H7 (cell line): ENCODE data around the gene FOXL1. TPM values are rescaled to one million over a fixed set of nuclear protein-coding genes. Genes with fewer than 3 reads are reported as not detected.

Experiments used
- DNase-seq: peaks from one replicate; pipeline ENCODE4 v3.0.0; 2012
- H3K27me3 ChIP-seq: 2 replicates; pipeline ENCODE4 v1.6.0; 2011; ENCODE audit warnings: mild to moderate bottlenecking, low read length; ENCODE audit not compliant: control insufficient read depth, insufficient read depth
- H3K36me3 ChIP-seq: replicated peaks from 2 replicates; pipeline ENCODE4 v1.5.1; 2011; ENCODE audit warnings: low read length; ENCODE audit not compliant: control insufficient read depth, insufficient read depth
- H3K4me3 ChIP-seq: 2 replicates; pipeline ENCODE4 v1.5.1; 2011; ENCODE audit warnings: low read depth, mild to moderate bottlenecking, control low read depth, low read length, moderate library complexity; ENCODE audit not compliant: insufficient read depth
- total RNA-seq: library from RNA; depleted of rRNA; stranded (reverse); fragments of >200 nt; shearing (Covaris generic); gene quantifications from 2 replicates; pipeline ENCODE4 v1.2.3, GENCODE V29; 2014

The FOXL1 gene
- total RNA-seq, 1 experiment from 2014 or later, result 0.17 TPM

- H3K27me3 ChIP-seq, result peaks cover 95% of the 10 kb centered on the region
- DNase-seq, result no peak
- H3K36me3 ChIP-seq, result no peaks in the 10 kb centered on the region
- H3K4me3 ChIP-seq, result no peak overlapping the region
Observed at GRCh38 chr16:86569701-86570447, 8.5 kb upstream of the FOXL1 start.

DNA sequence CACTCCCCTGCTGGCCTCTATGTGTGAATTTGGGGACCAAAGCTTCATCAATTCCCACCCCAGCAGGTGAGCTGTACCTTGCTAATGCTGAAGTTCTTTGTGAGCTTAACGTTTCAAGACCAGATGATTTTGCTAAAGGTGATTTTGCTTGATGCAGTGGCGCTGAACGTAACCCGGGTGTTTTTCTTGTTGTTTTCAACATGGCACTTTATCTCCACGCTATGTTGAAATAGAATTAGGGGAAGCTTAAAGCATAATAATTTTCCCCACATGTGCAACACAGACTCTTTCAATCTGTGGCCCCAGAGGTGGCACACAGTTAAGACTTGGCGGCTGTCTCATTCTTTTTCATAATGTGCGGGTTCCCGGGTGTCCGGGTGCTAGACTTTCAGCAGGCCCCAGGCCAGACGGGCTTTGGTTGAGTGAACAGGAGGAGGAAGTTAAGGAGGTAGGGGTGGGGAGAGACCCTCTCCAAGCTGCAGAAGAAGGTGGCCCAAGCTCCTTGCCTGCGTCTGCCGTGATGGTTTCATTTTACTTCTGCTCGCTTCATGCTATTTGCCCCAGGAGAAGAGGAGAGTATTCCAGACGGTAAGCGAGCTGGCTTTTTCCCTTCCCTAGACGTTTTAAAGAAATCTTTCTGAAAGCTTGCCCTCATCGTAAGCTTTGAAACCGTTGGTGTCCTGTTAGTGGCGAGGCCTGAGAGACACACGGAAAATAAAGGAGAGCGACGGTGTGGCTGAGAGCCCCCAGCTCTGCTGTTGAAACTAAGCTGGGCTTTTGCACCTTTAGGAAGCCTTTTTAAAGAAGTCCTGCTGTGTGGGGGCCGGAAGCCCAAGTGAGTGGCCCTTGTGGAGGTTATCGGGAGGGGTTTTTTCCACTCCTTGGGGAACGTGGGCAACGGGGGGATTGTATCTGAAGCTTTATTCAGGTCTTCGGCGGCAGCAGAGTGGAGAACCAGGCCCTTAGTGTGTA, 7.5 kb upstream of the FOXL1 start:
- H3K36me3 ChIP-seq, result no peaks in the 10 kb centered on the region
- no peak overlapping the region for H3K4me3 ChIP-seq
- peaks cover 93% of the 10 kb centered on the region for H3K27me3 ChIP-seq
- peak; percentile 29 for DNase-seq

- Histone ChIP-seq H3K36me3 (no peaks in the 10 kb centered on the region), H3K27me3 (peaks cover 90% of the 10 kb centered on the region), H3K4me3 (no peak overlapping the region)
- peak; percentile 28 for DNase-seq
Observed at GRCh38 chr16:86571530-86571915, 6.8 kb upstream of the FOXL1 start.

DNA sequence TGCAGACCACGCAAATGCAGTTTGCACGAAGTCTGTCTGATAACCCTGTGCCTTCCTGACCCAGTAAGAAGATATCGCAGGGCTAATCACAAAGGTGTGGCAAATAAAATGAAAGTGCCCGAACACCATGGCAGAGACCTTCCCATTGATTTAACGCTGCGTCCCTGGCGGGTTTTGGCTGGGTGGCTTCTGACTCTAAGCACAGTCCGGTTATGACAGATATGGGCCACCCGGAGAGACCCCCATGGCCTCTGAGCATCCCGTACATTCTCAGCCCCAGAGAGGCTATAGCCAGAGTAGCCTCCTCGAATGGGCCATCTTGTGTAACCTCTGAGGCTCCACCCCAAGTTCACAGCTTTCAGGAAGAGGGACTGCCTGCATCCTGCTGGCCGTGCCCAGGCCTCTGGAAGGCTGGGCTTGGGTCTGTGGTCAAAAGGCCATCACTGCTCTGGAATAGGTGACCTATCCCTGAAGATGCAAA, 6.3 kb upstream of the FOXL1 start:
- H3K27me3 ChIP-seq, result peaks cover 94% of the 10 kb centered on the region

GRCh38 chr16:86572606-86573005, 5.7 kb upstream of the FOXL1 start:
- H3K36me3 ChIP-seq, result no peaks in the 10 kb centered on the region
- H3K27me3 ChIP-seq, result peaks cover 94% of the 10 kb centered on the region
- H3K4me3 ChIP-seq, result no peak overlapping the region
- no peak for DNase-seq

More for the DNA sequence above, 6.3 kb upstream of the FOXL1 start:
- Histone ChIP-seq H3K4me3 (no peak overlapping the region), H3K36me3 (no peaks in the 10 kb centered on the region)
- no peak for DNase-seq

GRCh38 chr16:86573215-86573614, 5.1 kb upstream of the FOXL1 start:
- Histone ChIP-seq H3K36me3 (no peaks in the 10 kb centered on the region), H3K27me3 (peaks cover 94% of the 10 kb centered on the region), H3K4me3 (no peak overlapping the region)
- DNase-seq, result peak; percentile 65

DNA sequence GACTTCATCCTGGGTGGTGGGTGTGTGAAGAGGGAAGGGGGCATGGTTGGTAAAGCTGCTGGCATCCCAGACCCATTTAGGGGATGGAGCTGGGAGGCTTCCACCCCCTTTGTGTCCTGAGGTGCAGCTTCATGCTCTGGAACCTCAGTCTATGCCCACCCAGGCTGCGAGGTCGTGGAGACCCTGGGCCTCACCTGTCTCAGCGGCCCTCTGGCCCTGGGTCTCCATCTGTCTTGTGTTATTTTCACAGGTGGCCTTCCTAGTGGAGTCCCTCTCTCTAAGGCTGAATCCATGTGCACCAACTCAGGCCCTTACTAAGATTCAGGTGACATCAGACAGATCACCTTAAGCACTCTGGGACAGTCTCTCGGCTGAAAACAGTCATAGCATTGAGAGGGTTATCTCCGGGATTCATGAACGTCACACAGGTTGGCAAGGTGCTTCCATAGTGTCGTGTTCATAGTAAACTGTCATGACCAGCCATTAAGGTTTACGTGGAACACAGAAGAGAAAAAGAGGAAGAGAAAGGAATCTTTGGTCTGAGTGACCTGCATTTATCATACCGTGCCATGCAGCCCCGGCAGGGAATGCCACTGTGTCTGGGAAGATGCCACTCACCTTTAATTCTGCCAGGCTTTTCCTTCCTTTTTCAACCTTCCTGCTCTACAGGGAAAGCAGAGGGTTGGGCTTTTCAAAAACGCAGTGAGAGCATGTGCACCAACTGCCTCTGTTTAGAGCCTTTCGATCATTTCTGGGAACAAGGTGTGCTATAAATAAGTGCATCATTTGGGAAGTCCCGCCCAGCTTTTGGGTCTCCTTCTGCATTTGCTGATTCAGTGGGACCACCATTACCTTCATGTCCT, 4.5 kb upstream of the FOXL1 start:
- Histone ChIP-seq H3K36me3 (no peaks in the 10 kb centered on the region), H3K27me3 (peaks cover 94% of the 10 kb centered on the region), H3K4me3 (no peak overlapping the region)
- DNase-seq, result no peak

GRCh38 chr16:86574646-86575045, 3.7 kb upstream of the FOXL1 start:
- no peaks in the 10 kb centered on the region for H3K36me3 ChIP-seq
- DNase-seq, result no peak
- no peak overlapping the region for H3K4me3 ChIP-seq
- peaks cover 94% of the 10 kb centered on the region for H3K27me3 ChIP-seq

GRCh38 chr16:86575095-86575685, 3.2 kb upstream of the FOXL1 start:
- Histone ChIP-seq H3K36me3 (no peaks in the 10 kb centered on the region), H3K27me3 (peaks cover 94% of the 10 kb centered on the region), H3K4me3 (peak overlapping the region; percentile 19)
- no peak for DNase-seq

GRCh38 chr16:86575754-86576557, 2.4 kb upstream of the FOXL1 start:
- Histone ChIP-seq H3K36me3 (no peaks in the 10 kb centered on the region), H3K27me3 (peaks cover 94% of the 10 kb centered on the region), H3K4me3 (peak overlapping the region; percentile 56)
- DNase-seq, result peak; percentile 97

DNA sequence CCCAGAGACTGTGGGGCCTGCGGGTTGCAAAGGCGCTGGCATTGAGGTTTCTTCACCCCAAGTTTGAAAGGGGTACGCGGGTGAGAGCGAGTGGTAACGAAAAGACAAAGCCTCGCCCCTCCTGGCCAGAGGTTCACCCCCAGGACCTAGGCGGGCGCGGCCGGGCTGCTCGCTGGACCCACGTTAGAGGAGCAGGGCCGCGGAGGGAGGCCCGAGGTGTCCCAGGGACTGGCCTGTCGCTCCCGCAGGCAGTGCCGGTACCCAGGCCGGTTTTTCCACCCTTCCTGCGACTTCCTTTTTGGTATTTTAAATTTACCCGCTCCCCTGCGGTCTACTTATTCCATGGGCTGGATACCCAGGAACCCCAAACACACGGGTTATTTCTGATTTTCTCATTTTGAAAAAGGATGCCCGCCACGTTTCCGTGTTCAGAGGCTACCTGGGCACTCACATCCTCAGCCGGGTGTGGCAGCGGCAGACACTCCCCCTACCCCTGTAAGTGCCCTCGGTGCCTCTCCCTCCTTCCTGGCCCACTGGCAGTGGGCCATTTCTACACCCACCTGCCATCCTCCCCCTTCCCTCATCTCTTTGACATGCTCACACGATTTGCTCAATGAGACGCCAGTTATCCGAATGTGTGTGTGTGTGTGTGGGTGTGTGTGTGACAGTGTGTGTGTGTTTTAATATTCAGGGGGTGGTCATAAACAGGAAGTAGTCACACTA, 1.6 kb upstream of the FOXL1 start:
- Histone ChIP-seq H3K4me3 (peak overlapping the region; percentile 56), H3K27me3 (peaks cover 91% of the 10 kb centered on the region), H3K36me3 (no peaks in the 10 kb centered on the region)
- DNase-seq, result peak; percentile 78

GRCh38 chr16:86577314-86577971, 906 bp upstream of the FOXL1 start:
- Histone ChIP-seq H3K4me3 (no peak overlapping the region; the same call in 1 of the 2 replicates), H3K27me3 (peaks cover 89% of the 10 kb centered on the region)
- peak; percentile 70 for DNase-seq

More at GRCh38 chr16:86577314-86577971, 906 bp upstream of the FOXL1 start:
- no peaks in the 10 kb centered on the region for H3K36me3 ChIP-seq
